Measurements from ENCODE around the gene ARHGEF33.
"Not testable (repeated sequence)": the region's sequence is repeated elsewhere in the genome, so short reads cannot be mapped to it uniquely, and the experiment has no call there.

GRCh38 chr2:38936516-38936915 lies 46.8 kb downstream of the ARHGEF33 start:
- TF ChIP-seq, protein P1, sequence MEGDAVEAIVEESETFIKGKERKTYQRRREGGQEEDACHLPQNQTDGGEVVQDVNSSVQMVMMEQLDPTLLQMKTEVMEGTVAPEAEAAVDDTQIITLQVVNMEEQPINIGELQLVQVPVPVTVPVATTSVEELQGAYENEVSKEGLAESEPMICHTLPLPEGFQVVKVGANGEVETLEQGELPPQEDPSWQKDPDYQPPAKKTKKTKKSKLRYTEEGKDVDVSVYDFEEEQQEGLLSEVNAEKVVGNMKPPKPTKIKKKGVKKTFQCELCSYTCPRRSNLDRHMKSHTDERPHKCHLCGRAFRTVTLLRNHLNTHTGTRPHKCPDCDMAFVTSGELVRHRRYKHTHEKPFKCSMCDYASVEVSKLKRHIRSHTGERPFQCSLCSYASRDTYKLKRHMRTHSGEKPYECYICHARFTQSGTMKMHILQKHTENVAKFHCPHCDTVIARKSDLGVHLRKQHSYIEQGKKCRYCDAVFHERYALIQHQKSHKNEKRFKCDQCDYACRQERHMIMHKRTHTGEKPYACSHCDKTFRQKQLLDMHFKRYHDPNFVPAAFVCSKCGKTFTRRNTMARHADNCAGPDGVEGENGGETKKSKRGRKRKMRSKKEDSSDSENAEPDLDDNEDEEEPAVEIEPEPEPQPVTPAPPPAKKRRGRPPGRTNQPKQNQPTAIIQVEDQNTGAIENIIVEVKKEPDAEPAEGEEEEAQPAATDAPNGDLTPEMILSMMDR (IDR thresholded peaks at IDR 0.05), result not testable (repeated sequence)
- not testable (repeated sequence) for TF ChIP-seq POLR2A, POLR2AphosphoS5 (IDR thresholded peaks at IDR 0.05)

Data from prostate gland (tissue), 2 donors.